GM21381 (cell line): Measurements from ENCODE around the gene VRK3.
A peak's percentile ranks its signal among the peaks of the same experiment; 100 is the strongest.

Source experiments
- ATAC-seq: cut with Tn5 transposase; IDR thresholded peaks from one replicate; pipeline ENCODE4 v1.9.1; 2021; ENCODE audit warnings: mild to moderate bottlenecking, moderate library complexity; ENCODE audit not compliant: unreplicated experiment

VRK3 gene

GRCh38 chr19:50036908-50037307, 11.7 kb upstream of the VRK3 start:
- ATAC-seq, result no peak

- no peak for ATAC-seq
Observed at GRCh38 chr19:50030937-50031336, 5.8 kb upstream of the VRK3 start.

- no peak for ATAC-seq
Observed at GRCh38 chr19:50030225-50030624, 5.1 kb upstream of the VRK3 start.

- ATAC-seq, result no peak
Observed at GRCh38 chr19:50026550-50026906, 1.4 kb upstream of the VRK3 start.

GRCh38 chr19:50025794-50026549, 800 bp upstream of the VRK3 start, which contains the start of gene ZNF473:
Gene ZNF473 (plus strand): TSS chr19:50026005. CDS start chr19:50031083, 5,078 bp downstream.
- ATAC-seq, result peak; percentile 63

GRCh38 chr19:50024719-50025021, 502 bp downstream of the VRK3 start:
- ATAC-seq, result peak; percentile 11

- no peak for ATAC-seq
Observed at GRCh38 chr19:50022823-50023222, 2.3 kb downstream of the VRK3 start.

- no peak for ATAC-seq
Observed at GRCh38 chr19:50020481-50020880, 4.7 kb downstream of the VRK3 start.

GRCh38 chr19:50016225-50016807, 8.9 kb downstream of the VRK3 start:
- no peak for ATAC-seq

- no peak for ATAC-seq
Observed at GRCh38 chr19:50008532-50008931, 16.6 kb downstream of the VRK3 start.

- no peak for ATAC-seq
Observed at GRCh38 chr19:50007947-50008346, 17.2 kb downstream of the VRK3 start.

GRCh38 chr19:50007170-50007569, 18.0 kb downstream of the VRK3 start:
- ATAC-seq, result no peak

GRCh38 chr19:50005428-50005827, 19.7 kb downstream of the VRK3 start:
- no peak for ATAC-seq

GRCh38 chr19:50003810-50004419, 21.3 kb downstream of the VRK3 start:
- ATAC-seq, result no peak

- no peak for ATAC-seq
Observed at GRCh38 chr19:50003254-50003788, 21.9 kb downstream of the VRK3 start.

- ATAC-seq, result no peak
Observed at GRCh38 chr19:50002386-50002960, 22.7 kb downstream of the VRK3 start.

GRCh38 chr19:50001775-50002174, 23.4 kb downstream of the VRK3 start:
- no peak for ATAC-seq

GRCh38 chr19:50000841-50001557, 24.2 kb downstream of the VRK3 start:
- no peak for ATAC-seq

- no peak for ATAC-seq
Observed at GRCh38 chr19:50000038-50000840, 24.9 kb downstream of the VRK3 start.

GRCh38 chr19:49999371-50000010, 25.7 kb downstream of the VRK3 start:
- ATAC-seq, result no peak
